GM18517 (cell line): ENCODE data around the gene ELMOD1.

Source experiments
- ATAC-seq: cut with Tn5 transposase; IDR thresholded peaks from one replicate; pipeline ENCODE4 v1.9.1; 2021; ENCODE audit warnings: mild to moderate bottlenecking, moderate library complexity; ENCODE audit not compliant: unreplicated experiment

The ELMOD1 gene

GRCh38 chr11:107713009-107713408 lies 122.1 kb downstream of the ELMOD1 start:
- no peak for ATAC-seq
